Kasumi-1 (cell line): Measurements from ENCODE around the gene YBX1.
"Not testable (repeated sequence)": the region's sequence is repeated elsewhere in the genome, so short reads cannot be mapped to it uniquely, and the experiment has no call there.

Source experiments
- DNase-seq, 2 experiments: peaks; one replicate each; lab custom pipeline; 2025; lab: John Stamatoyannopoulos, UW

Gene YBX1

DNA sequence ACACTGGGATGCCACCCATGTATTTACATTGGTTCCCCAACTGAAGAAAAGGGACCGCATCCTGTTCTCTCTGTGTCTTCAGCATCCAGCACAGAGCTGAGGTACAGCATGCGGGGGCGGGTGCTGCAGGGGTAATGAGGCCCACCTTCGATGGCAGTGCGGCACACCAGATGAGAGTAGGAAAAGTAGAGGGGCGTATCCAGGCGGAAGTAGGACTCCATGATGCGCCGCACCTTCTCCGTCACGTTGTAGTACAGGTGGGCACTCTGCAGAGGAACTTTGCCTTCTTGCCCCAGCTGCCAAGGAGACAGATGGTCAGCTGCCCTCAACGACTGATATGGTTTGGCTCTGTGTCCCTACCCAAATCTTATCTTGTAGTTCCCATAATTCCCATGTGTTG, 67.8 kb downstream of the YBX1 start:
- no peak for DNase-seq

DNA sequence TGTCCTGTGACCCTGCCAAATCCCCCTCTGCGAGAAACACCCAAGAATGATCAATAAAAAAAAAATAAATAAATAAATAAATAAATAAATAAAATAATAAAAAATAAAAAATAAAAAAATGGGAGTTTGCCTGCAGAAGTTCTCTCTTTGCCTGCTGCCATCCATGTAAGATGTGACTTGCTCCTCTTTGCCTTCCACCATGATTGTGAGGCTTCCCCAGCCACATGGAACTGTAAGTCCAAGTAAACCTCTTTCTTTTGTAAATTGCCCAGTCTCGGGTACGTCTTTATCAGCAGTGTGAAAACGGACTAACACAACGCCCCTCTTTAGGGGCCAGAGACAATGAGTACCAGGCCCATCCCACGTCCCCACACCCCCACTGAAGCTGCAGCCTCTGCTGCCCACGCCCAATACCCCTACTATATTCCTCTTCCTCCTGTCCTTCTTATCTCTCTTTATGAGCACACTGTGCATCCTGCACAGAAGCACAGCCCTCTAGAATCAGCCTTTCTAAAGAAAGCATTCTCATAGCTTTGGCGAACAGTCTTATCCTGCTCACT, 69.4 kb downstream of the YBX1 start:
- DNase-seq: not testable (repeated sequence)

- DNase-seq: no peak
Observed at GRCh38 chr1:42752284-42752683, 70.1 kb downstream of the YBX1 start.

DNA sequence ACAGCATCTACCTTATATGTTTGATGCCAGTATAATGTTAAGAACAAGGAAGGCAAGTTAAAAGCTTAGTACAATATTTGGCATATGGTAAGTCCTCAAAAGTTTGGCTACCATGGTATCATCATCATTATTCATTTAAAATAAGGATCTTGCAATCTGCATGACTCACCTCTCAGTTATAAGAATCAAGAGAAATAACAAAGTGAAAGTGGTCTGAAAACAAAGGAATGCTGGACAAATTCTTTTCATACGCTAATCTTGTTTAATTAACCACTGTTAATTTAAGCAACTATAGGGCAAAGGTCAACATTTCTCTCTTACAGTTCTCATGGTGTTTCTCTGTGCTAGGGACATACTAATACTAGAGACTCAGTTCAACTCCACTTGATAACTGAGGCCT, 70.9 kb downstream of the YBX1 start:
- DNase-seq: no peak
